Neural crest cell (in vitro differentiated cells): ENCODE results near the gene TBC1D22B. TPM values are rescaled to one million over a fixed set of nuclear protein-coding genes. Genes with fewer than 3 reads are reported as not detected.

Source experiments
- DNase-seq: peaks from one replicate; pipeline ENCODE4 v3.0.0; 2021; ENCODE audit warnings: low read depth, mixed read lengths, low spot score
- H3K27ac Mint-ChIP-seq: one replicate; pipeline ENCODE4 v1.8.0; 2021; ENCODE audit warnings: mild to moderate bottlenecking, mixed read lengths; ENCODE audit not compliant: unreplicated experiment
- H3K27me3 Mint-ChIP-seq: 2 replicates; pipeline ENCODE4 v1.8.0; 2021; ENCODE audit warnings: low read depth, mild to moderate bottlenecking, mixed read lengths
- H3K36me3 Mint-ChIP-seq: 2 replicates; pipeline ENCODE4 v1.8.0; 2021; ENCODE audit warnings: low read depth, mild to moderate bottlenecking, mixed read lengths
- H3K4me1 Mint-ChIP-seq: 2 replicates; pipeline ENCODE4 v1.8.0; 2021; ENCODE audit warnings: mixed read lengths
- H3K4me3 Mint-ChIP-seq: one replicate; pipeline ENCODE4 v1.8.0; 2021; ENCODE audit warnings: mild to moderate bottlenecking, mixed read lengths
- H3K9me3 Mint-ChIP-seq: 2 replicates; pipeline ENCODE4 v1.8.0; 2021; ENCODE audit warnings: mixed read lengths
- total RNA-seq: library from RNA; stranded (reverse); gene quantifications from 2 replicates; pipeline ENCODE4 v1.2.1, GENCODE V29; 2021
- TF ChIP-seq, protein P1 (sequence below): fragments of 200-600 bp; sonication (generic); conservative IDR thresholded peaks from 2 replicates; pipeline ENCODE4 v1.5.0; 2021; ENCODE audit warnings: antibody characterized with exemption, mild to moderate bottlenecking

The TBC1D22B gene
- total RNA-seq, 1 donor from 2014 or later: 11.1 TPM

DNA sequence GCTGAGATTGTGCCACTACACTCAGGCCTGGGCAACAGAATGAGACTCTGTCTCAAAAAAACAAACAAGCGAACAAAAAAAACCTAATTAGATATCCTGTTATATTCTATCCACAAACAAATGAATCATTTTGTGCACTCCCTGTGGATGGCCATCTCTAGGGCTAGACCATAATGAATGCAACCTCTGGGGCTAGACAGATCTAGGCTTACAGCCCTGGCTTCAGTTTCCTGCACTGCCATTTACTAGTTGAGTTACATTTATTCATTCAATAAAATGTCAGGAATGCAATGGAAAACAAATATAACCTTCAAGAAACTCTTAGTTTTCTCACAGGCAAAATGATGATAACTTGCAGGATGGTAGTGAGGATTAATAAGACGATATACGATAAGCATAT lies 89.6 kb downstream of the TBC1D22B start:
- Mint-ChIP-seq H3K27ac (no peak overlapping the region), H3K27me3 (peaks cover 7% of the 10 kb centered on the region), H3K4me3 (no peak overlapping the region), H3K36me3 (no peaks in the 10 kb centered on the region), H3K4me1 (no peaks in the 10 kb centered on the region), H3K9me3 (no peaks in the 10 kb centered on the region)
- TF ChIP-seq, protein P1, sequence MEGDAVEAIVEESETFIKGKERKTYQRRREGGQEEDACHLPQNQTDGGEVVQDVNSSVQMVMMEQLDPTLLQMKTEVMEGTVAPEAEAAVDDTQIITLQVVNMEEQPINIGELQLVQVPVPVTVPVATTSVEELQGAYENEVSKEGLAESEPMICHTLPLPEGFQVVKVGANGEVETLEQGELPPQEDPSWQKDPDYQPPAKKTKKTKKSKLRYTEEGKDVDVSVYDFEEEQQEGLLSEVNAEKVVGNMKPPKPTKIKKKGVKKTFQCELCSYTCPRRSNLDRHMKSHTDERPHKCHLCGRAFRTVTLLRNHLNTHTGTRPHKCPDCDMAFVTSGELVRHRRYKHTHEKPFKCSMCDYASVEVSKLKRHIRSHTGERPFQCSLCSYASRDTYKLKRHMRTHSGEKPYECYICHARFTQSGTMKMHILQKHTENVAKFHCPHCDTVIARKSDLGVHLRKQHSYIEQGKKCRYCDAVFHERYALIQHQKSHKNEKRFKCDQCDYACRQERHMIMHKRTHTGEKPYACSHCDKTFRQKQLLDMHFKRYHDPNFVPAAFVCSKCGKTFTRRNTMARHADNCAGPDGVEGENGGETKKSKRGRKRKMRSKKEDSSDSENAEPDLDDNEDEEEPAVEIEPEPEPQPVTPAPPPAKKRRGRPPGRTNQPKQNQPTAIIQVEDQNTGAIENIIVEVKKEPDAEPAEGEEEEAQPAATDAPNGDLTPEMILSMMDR: no peak
- no peak for DNase-seq

DNA sequence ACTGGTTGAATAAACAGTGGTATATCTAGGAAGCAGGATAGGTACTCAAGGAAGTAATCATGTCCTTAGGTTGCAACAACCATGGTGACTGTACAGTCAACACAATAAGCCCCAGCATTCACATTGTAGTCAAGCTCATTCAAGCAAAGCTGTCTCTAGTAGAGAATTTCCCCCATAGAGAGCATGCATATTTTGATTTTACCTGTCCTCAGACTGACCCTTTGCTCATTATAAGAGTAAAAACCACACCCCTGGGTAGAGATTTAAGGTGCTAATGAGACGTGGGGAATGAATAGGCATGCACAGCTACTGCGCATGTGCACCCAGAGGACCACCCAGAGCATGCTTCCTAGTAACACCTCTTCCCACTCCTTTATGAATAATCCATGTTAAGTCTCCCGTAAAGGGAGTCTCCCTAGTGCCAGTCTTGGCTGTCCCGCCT lies 90.1 kb downstream of the TBC1D22B start:
- peaks cover 7% of the 10 kb centered on the region for H3K27me3 Mint-ChIP-seq
- DNase-seq: no peak
- H3K4me3 Mint-ChIP-seq: no peak overlapping the region
- no peaks in the 10 kb centered on the region for H3K4me1 Mint-ChIP-seq
- H3K27ac Mint-ChIP-seq: no peak overlapping the region
- TF ChIP-seq, protein P1: no peak
- H3K36me3 Mint-ChIP-seq: no peaks in the 10 kb centered on the region
- H3K9me3 Mint-ChIP-seq: no peaks in the 10 kb centered on the region

DNA sequence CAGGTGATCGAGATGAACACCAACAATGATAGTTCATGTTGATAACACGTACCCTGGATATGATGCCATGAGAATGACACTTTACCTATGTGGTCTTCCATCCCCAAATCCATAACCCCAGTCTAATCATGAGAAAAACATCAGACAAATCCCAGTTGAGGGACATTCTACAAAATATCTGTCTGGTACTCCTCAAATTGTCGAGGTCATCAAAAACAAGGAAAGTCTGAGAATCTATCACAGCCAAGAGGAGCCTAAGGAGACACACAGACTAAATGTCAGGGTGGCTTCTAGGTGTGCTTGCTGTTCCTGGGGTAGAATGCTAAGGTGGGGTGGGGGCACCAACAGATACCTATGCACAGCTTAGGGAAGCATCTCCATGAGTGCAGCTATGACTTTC lies 93.5 kb downstream of the TBC1D22B start:
- H3K4me3 Mint-ChIP-seq: no peak overlapping the region
- H3K9me3 Mint-ChIP-seq: no peaks in the 10 kb centered on the region
- TF ChIP-seq, protein P1: no peak
- no peaks in the 10 kb centered on the region for H3K36me3 Mint-ChIP-seq
- DNase-seq: no peak
- H3K27ac Mint-ChIP-seq: no peak overlapping the region
- H3K27me3 Mint-ChIP-seq: peaks cover 3% of the 10 kb centered on the region
- peaks cover 20% of the 10 kb centered on the region for H3K4me1 Mint-ChIP-seq

DNA sequence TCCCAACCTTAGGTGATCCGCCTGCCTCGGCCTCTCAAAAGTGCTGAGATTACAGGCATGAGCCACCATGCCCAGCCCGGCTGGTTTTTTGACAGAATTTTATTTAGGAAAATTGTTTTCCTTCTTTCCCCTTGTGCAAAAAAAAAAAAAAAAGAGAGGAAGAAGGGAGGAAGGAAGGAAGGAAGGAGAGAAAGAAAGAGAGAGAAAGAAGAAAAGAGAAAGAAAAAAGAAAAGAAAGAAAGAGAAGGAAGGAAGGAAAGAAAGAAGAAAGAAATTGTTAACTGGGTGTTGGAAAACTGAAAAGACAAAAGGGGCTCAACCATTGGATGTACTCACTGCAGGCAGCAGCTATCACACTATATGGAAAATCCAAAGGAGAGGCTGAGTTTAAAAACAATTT lies 94.8 kb downstream of the TBC1D22B start:
- Mint-ChIP-seq H3K9me3 (no peaks in the 10 kb centered on the region), H3K4me3 (peak overlapping the region; percentile 38), H3K4me1 (peaks cover 21% of the 10 kb centered on the region), H3K27me3 (no peaks in the 10 kb centered on the region), H3K36me3 (no peaks in the 10 kb centered on the region), H3K27ac (no peak overlapping the region)
- DNase-seq: no peak
- TF ChIP-seq, protein P1: no peak

DNA sequence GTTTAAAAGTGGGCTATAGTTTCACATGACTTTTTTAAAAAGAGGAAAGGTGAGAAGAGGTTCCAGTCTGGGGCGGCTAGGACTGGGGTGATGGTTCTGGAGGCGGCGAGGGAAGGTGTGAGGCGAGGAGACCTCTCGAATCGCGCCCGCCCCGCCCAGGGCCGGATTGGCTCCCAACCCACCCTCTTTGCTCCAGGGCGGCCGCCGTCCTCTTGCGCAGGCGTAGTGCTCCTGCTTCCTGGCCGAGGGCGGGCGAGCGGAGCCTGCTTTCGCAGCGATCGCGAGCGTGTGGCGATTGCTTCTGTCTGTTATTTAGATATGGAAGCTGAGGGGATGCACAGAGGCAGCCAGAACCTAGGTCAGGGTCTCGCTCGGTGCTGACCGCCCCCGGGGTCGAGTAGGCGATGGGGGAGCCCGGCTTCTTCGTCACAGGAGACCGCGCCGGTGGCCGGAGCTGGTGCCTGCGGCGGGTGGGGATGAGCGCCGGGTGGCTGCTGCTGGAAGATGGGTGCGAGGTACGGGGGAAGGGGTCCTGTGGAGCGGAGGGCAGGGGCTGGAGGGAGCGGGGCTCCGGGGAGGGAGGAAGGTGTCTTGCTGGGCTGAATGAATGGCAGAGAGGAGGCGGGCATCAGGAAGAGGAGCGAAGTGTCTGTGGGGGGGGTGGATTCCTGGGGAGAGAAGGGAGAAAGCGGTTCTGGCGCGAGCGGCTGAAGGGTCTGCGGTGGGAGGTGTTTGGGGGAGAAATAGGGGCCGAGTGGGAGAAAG lies 96.4 kb downstream of the TBC1D22B start, which contains the start of gene RNF8:
RNF8 (plus strand) TSS at position 223 of the 765 bp plus-strand sequence; CDS start at position 405, 182 bp downstream.
- DNase-seq: peak; percentile 89
- TF ChIP-seq, protein P1: no peak
- peaks cover 21% of the 10 kb centered on the region for H3K4me1 Mint-ChIP-seq
- H3K27me3 Mint-ChIP-seq: no peaks in the 10 kb centered on the region
- H3K36me3 Mint-ChIP-seq: no peaks in the 10 kb centered on the region
- no peaks in the 10 kb centered on the region for H3K9me3 Mint-ChIP-seq
- peak within 1 kb of the TSS; percentile 93 for H3K27ac Mint-ChIP-seq
- H3K4me3 Mint-ChIP-seq: peak within 1 kb of the TSS; percentile 97
